Measurements from ENCODE around the gene DOCK1. TPM values are rescaled to one million over a fixed set of nuclear protein-coding genes. Genes with fewer than 3 reads are reported as not detected.

The DOCK1 gene
- total RNA-seq, 2 donors from 2014 or later, result 34.3 to 44.1 TPM

DNA sequence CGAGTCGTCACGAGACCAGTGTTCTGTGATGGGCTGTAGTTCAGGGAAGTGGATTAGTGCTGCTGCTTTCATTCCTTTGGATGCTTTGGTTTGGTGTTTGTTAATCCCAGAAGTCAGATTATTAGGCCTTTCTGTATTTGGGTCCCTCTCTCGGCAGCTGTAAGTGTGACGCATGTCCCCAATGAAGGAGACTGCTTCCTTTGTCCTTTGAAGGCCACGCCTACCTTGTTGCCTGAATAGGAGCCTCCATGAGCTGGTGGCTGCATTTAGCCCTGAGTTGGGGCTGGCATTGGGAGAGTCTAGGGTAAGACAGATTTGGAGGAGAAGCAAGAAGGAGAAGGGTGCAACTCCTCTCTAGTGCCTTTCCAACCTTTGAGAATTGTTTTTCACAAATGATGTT, 34.5 kb downstream of the DOCK1 start:
- Histone ChIP-seq H3K4me3 (no peak overlapping the region), H3K36me3 (replicated peaks in 1 of 2; ENCODE audit: insufficient read depth in 1 of 2, low read depth in 2 of 2) (no peaks in the 10 kb centered on the region), H3K4me1 (peaks cover 13% of the 10 kb centered on the region), H3K27me3 (no peaks in the 10 kb centered on the region), H3K27ac (no peak overlapping the region), H3K9me3 (no peaks in the 10 kb centered on the region)
- 90 to 97% methylated on average over 6 of the region's 6 CpGs for WGBS, 2 donors
- intact Hi-C loops (cut with DNase I), result no loop called here
- no peak for DNase-seq
- ATAC-seq, result no peak
- no peak for TF ChIP-seq POLR2A (IDR thresholded peaks at IDR 0.05)
- TF ChIP-seq, protein P1, sequence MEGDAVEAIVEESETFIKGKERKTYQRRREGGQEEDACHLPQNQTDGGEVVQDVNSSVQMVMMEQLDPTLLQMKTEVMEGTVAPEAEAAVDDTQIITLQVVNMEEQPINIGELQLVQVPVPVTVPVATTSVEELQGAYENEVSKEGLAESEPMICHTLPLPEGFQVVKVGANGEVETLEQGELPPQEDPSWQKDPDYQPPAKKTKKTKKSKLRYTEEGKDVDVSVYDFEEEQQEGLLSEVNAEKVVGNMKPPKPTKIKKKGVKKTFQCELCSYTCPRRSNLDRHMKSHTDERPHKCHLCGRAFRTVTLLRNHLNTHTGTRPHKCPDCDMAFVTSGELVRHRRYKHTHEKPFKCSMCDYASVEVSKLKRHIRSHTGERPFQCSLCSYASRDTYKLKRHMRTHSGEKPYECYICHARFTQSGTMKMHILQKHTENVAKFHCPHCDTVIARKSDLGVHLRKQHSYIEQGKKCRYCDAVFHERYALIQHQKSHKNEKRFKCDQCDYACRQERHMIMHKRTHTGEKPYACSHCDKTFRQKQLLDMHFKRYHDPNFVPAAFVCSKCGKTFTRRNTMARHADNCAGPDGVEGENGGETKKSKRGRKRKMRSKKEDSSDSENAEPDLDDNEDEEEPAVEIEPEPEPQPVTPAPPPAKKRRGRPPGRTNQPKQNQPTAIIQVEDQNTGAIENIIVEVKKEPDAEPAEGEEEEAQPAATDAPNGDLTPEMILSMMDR (IDR thresholded peaks at IDR 0.05), result no peak

DNA sequence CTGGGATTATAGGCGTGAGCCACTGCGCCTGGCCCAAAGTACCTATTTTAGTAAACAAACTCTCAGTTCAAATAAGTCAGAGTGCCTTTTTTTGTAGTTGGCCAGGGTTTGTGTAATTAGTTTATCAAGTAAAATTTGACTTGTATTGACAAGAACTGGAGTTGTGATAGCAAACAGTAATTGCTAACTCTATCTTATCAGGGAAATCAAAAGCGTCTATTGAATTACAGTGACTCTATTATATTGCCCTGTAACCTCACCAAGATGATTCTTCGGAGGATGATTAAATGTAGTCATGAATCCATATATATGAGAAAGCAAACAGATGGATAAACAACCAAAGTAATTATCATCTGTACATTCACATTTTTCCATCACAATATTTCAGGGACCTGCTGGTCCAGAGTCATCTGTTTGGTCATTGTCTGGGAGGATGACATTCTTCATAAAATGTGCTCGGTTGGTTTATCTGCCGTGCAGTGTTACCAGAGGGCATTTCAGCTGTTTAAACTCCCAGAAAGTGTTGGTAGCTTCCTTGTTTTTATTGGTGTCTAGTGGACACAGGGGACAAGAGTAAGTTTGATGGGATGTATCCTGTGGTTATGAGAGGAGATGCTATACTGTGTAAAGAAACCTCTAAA, 35.6 kb downstream of the DOCK1 start:
- TF ChIP-seq, protein P1 (IDR thresholded peaks at IDR 0.05), result no peak
- TF ChIP-seq POLR2A (IDR thresholded peaks at IDR 0.05), result no peak
- WGBS, 2 donors, result 39 to 47% methylated on average over 6 of the region's 6 CpGs
- DNase-seq (no peak), ATAC-seq (no peak)
- no peak overlapping the region for H3K4me3 ChIP-seq
- H3K4me1 ChIP-seq, result peaks cover 6% of the 10 kb centered on the region
- H3K27me3 ChIP-seq, result no peaks in the 10 kb centered on the region
- no peak overlapping the region for H3K27ac ChIP-seq
- no peaks in the 10 kb centered on the region for H3K36me3 ChIP-seq (replicated peaks in 1 of 2; ENCODE audit: insufficient read depth in 1 of 2, low read depth in 2 of 2)
- intact Hi-C loops (cut with DNase I), result no loop called here
- H3K9me3 ChIP-seq, result no peaks in the 10 kb centered on the region

DNA sequence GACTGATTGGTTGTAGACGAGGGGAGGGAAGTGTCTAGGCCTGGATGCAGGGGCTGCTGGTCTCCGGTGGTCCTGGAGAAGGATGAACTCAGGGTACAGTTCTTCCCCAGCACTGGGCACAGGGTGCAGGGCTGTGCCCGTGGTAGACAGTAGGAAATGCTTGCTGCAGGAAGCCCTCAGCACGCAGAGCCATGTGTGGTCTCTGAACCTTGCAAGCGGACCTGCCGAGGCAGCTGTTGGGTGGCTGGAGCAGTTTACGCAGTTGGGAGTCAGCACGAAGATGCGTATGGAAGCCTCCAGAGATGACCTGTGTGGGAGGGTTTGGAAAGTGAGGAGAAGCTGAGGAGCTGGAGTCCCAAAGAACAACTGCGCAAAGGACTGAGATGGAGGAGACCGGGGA, 39.0 kb downstream of the DOCK1 start:
- Histone ChIP-seq H3K4me3 (no peak overlapping the region), H3K27ac (no peak overlapping the region), H3K27me3 (no peaks in the 10 kb centered on the region), H3K4me1 (peaks cover 6% of the 10 kb centered on the region), H3K36me3 (replicated peaks in 1 of 2; ENCODE audit: insufficient read depth in 1 of 2, low read depth in 2 of 2) (no peaks in the 10 kb centered on the region), H3K9me3 (no peaks in the 10 kb centered on the region)
- no peak for TF ChIP-seq POLR2A (IDR thresholded peaks at IDR 0.05)
- TF ChIP-seq, protein P1 (IDR thresholded peaks at IDR 0.05), result no peak
- 89 to 95% methylated on average over 10 to 11 of the region's 11 CpGs for WGBS, 2 donors
- DNase-seq (no peak), ATAC-seq (no peak)
- intact Hi-C loops (cut with DNase I), result no loop called here

DNA sequence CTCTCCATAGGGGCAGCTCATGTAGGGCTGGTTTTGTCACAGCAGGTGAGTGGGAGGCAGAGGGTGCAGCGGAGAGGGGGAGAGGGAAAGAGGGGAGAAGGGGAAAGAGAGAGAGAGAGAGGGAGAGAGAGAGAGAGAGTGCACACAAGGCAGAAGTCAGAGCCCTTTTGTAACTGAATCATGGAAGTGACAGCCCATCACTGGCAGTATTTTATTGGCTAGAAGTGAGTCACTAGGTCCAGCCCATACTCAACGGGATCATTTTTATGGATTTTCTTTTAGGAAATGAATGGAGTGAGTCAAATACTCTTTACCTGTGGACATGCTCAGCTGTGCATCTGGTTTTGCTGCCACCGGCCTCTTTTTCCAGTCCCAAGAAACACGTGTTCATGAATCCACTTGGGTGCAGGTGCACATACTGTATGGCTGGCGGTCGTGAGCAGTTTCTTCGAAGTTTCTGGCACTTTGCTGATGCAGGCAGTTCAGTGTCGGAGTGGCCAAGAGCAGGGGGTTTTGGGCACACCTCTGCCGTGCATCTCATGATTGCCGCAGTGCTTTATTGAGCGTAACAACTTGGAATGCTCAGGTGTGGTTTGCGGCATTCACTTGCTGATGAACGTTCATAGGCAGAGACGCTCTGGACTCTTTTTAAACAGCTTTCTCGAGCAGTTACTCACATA, 40.3 kb downstream of the DOCK1 start:
- intact Hi-C loops (cut with DNase I), result no loop called here
- WGBS, 2 donors, result 85 to 89% methylated on average over 15 of the region's 15 CpGs
- ATAC-seq, result no peak

More for the DNA sequence above, 40.3 kb downstream of the DOCK1 start:
- H3K9me3 ChIP-seq, result no peaks in the 10 kb centered on the region
- H3K36me3 ChIP-seq (replicated peaks in 1 of 2; ENCODE audit: insufficient read depth in 1 of 2, low read depth in 2 of 2), result no peaks in the 10 kb centered on the region
- no peak overlapping the region for H3K27ac ChIP-seq
- H3K27me3 ChIP-seq, result no peaks in the 10 kb centered on the region
- DNase-seq, result no peak
- TF ChIP-seq, protein P1 (IDR thresholded peaks at IDR 0.05), result no peak
- no peak for TF ChIP-seq POLR2A (IDR thresholded peaks at IDR 0.05)
- no peak overlapping the region for H3K4me3 ChIP-seq
- peaks cover 3% of the 10 kb centered on the region for H3K4me1 ChIP-seq
